ENCODE measurements around the gene CPA1.

- no peak for TF ChIP-seq CTCF (conservative IDR thresholded peaks at IDR 0.05)
- TF ChIP-seq EZH2 (IDR thresholded peaks at IDR 0.05; ENCODE audit: low read depth): no peak
These were observed 14.5 kb upstream of the CPA1 start for GRCh38 chr7:130365511-130366441.

Data from PC-9 (cell line).